IPS-18c (cell line): ENCODE data around the gene SMIM22.
"Not testable (repeated sequence)": the region's sequence is repeated elsewhere in the genome, so short reads cannot be mapped to it uniquely, and the experiment has no call there.

ENCODE experiments used
- H3K4me3 ChIP-seq: 2 replicates; pipeline ENCODE4 v1.7.0; 2013; ENCODE audit warnings: low read depth, mild to moderate bottlenecking, low read length, moderate library complexity; ENCODE audit not compliant: insufficient read depth
- H3K9me3 ChIP-seq: one replicate; pipeline ENCODE4 v1.6.1; 2013; ENCODE audit warnings: mild to moderate bottlenecking, low read length, moderate library complexity; ENCODE audit not compliant: control insufficient read depth, insufficient read depth

Gene SMIM22

GRCh38 chr16:4766875-4767628, 28.1 kb upstream of the SMIM22 start, which contains the start of gene ZNF500:
Gene ZNF500, minus strand, starts transcription at chr16:4767162. Its CDS starts 1,184 bp downstream, at chr16:4765978.
- Histone ChIP-seq H3K4me3 (peak within 1 kb of the TSS; percentile 87), H3K9me3 (no peaks in the 10 kb centered on the region)

GRCh38 chr16:4767872-4768548, 27.2 kb upstream of the SMIM22 start:
- H3K9me3 ChIP-seq: no peaks in the 10 kb centered on the region

GRCh38 chr16:4768549-4769305, 26.4 kb upstream of the SMIM22 start:
- peak overlapping the region; percentile 66 for H3K4me3 ChIP-seq
- no peaks in the 10 kb centered on the region for H3K9me3 ChIP-seq

More at GRCh38 chr16:4767872-4768548, 27.2 kb upstream of the SMIM22 start:
- H3K4me3 ChIP-seq: peak overlapping the region; percentile 66

- Histone ChIP-seq H3K9me3 (no peaks in the 10 kb centered on the region), H3K4me3 (peak overlapping the region; percentile 64; the same call in 1 of the 2 replicates)
Observed at GRCh38 chr16:4769306-4769638, 25.9 kb upstream of the SMIM22 start.

- H3K9me3 ChIP-seq: no peaks in the 10 kb centered on the region
- H3K4me3 ChIP-seq: no peak overlapping the region
Observed at GRCh38 chr16:4771646-4772045, 23.5 kb upstream of the SMIM22 start.

- Histone ChIP-seq H3K9me3 (no peaks in the 10 kb centered on the region), H3K4me3 (no peak overlapping the region)
Observed at GRCh38 chr16:4772351-4772750, 22.8 kb upstream of the SMIM22 start.

- H3K4me3 ChIP-seq: no peak overlapping the region
- H3K9me3 ChIP-seq: no peaks in the 10 kb centered on the region
Observed at GRCh38 chr16:4775005-4775404, 20.2 kb upstream of the SMIM22 start.

- no peak overlapping the region for H3K4me3 ChIP-seq
Observed at GRCh38 chr16:4776141-4776705, 18.9 kb upstream of the SMIM22 start.

GRCh38 chr16:4777339-4778049, 17.7 kb upstream of the SMIM22 start:
- no peak overlapping the region for H3K4me3 ChIP-seq
- no peaks in the 10 kb centered on the region for H3K9me3 ChIP-seq

More at GRCh38 chr16:4776141-4776705, 18.9 kb upstream of the SMIM22 start:
- no peaks in the 10 kb centered on the region for H3K9me3 ChIP-seq

GRCh38 chr16:4778050-4778392, 17.1 kb upstream of the SMIM22 start:
- H3K9me3 ChIP-seq: no peaks in the 10 kb centered on the region
- no peak overlapping the region for H3K4me3 ChIP-seq

- Histone ChIP-seq H3K4me3 (no peak overlapping the region), H3K9me3 (peaks cover 2% of the 10 kb centered on the region)
Observed at GRCh38 chr16:4780235-4780634, 14.9 kb upstream of the SMIM22 start.

- Histone ChIP-seq H3K9me3 (peaks cover 2% of the 10 kb centered on the region), H3K4me3 (no peak overlapping the region)
Observed at GRCh38 chr16:4783251-4783950, 11.8 kb upstream of the SMIM22 start.

- no peak overlapping the region for H3K4me3 ChIP-seq
- peaks cover 2% of the 10 kb centered on the region for H3K9me3 ChIP-seq
Observed at GRCh38 chr16:4783951-4784336, 11.2 kb upstream of the SMIM22 start.

GRCh38 chr16:4784444-4784987, 10.7 kb upstream of the SMIM22 start:
- H3K9me3 ChIP-seq, H3K4me3 ChIP-seq: not testable (repeated sequence)

GRCh38 chr16:4785758-4786433, 9.3 kb upstream of the SMIM22 start:
- H3K9me3 ChIP-seq: peaks cover 2% of the 10 kb centered on the region
- H3K4me3 ChIP-seq: no peak overlapping the region

- Histone ChIP-seq H3K9me3 (peaks cover 2% of the 10 kb centered on the region), H3K4me3 (no peak overlapping the region)
Observed at GRCh38 chr16:4787068-4787467, 8.1 kb upstream of the SMIM22 start.
